ENCODE results near the gene ANKS6.

The ANKS6 gene

DNA sequence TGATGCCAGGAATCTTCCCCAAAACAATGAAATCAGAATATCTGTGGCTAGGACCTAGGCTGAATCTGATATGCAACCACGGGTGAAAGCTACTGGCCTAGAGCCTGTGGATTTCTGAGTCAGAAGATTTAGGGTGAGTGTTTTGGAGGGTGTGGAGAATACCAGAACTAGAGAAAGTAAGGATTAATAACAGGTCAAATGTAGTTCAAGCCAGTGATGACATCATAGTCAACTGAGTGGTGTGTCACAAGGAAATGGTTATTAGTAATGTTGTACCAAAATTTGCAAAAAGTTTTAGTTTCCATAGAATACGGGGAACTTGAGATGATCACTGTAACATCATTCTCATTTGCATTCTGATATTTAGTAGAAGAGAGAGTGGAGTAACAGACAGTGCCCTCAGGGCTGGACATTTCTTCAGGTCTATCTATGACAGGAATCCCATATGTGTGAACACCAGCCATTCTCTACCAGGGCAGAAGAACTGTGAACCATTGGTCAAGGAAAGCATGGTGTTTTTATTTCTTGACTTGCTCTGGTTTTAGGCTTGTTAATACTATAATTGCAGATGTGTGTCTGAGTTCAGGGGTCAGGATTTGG is 14.8 kb upstream of the ANKS6 start:
- DNase-seq: peak; percentile 83

DNA sequence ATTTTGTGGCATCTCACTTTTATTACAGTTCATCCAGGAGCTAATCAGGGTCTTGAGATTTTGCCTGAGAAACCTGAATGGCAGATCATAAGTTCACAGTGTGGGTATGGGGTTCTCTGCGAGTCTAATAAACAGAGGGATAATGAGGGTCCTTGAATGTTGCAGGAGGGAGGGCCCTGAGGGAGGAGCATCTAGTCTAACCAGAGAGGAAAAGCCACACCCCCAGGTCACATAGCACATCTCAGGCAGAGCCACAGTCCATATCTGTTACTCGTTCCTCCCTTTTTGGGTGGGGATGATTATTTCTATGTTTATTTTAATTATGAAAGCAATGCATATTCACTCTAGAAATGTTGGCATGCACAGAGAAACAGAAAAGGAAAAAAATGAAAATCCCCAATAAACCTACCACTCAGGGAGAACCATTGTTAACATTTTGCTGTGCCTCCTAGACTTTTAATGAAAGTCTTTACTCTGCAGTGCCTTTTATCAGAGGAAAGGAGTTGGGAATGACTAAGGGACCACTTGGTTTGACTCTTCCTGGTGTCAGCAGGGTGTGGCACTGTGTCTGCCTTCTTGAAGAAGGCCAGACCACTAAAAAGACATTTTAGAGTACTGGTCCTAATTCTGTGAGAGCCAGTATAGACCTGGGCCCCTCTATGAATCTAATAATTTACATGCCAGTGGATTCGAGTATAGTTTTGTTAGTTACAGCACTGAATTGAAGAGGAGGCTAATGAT is 13.9 kb upstream of the ANKS6 start:
- DNase-seq: no peak

DNA sequence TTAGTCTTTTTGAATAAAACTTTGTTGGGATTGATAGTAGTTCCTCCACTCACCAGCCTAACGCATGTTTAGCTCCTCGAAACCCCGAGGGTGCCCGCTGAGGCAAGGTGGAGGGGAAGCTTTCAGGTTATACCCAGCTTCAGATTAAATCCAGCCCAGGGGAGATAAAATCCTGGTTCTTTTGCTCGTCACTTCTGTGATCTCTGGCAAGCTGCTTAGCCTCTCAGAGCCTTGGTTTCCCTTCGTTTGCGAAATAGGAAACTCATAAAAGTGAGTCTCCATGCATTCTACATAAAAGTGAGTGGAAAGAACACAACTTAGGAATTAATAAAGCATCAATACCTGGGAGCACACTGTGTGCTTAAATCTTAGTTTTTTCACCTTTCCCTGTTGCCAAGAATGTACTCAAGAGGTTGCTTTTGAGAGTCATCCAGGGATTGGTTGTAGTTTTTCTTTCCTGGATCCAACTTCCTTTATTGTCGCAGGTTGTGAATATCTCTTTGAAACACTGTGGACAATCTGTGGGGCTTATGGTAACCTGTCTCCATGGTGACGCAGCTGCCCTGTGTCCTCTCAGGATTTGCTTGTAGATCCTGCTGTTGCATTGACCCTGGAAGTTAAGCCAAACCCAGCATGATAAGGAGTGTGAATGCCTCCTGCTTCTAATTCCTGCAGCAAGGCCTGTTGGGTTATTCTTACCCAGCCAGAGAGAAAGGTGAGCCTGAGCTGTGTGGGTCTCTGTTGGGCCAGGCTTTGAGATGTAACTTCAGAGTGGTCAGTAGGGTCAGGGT is 13.2 kb upstream of the ANKS6 start:
- DNase-seq: no peak

DNA sequence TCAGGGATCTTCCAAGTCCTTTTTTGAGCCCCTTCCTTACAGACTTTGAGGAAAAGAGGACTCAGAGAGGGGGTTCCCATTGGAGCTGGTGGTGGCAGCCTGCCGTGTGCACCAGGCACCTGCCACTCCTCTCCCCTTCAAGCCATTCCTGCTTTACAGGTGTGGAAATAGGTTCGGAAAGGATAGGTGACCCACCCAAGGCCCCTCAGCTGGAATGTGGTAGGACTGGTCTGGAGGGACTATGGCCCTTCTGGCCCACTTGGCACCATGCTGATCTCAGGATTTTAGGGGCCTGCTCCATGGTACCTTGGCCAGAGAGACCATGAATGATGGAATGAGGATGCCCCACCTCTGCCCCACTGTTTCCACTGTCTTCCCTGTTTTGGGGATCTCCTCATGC is 12.5 kb upstream of the ANKS6 start:
- DNase-seq: no peak

DNA sequence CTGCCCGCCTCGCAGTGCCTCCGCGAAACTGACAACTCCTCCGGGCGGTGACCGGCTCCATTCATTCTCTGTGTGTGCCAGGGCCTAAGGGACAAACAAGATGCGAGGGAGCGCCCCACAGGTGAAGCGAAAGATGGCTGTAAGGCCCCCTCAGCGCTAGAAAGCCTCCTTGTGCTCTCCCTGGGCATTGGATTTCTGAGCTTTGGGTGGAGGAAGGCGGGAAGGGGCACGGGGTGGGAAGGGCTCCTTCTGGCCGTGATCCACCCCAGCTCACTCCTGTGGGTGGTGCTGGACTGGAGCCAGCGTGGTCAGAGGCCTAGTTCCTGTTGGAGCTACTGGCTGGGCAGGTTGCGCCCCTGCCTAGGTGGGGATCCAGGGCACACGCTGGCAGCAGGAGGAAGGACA is 12.1 kb upstream of the ANKS6 start:
- no peak for DNase-seq

DNA sequence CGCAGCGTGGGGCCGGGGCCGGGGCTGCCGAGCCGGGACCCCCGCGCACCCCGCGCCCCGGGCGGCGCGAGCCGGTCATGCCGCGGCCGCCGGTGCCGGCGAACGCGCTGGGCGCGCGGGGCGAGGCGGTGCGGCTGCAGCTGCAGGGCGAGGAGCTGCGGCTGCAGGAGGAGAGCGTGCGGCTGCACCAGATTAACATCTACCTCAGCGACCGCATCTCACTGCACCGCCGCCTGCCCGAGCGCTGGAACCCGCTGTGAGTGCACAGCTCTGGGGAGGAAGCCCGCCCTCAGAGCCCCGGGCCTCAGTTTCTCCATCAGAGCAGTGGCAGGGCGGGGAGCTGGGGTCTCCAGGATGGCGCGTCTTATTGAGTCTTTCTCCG is 11.4 kb upstream of the ANKS6 start:
- DNase-seq: no peak

DNA sequence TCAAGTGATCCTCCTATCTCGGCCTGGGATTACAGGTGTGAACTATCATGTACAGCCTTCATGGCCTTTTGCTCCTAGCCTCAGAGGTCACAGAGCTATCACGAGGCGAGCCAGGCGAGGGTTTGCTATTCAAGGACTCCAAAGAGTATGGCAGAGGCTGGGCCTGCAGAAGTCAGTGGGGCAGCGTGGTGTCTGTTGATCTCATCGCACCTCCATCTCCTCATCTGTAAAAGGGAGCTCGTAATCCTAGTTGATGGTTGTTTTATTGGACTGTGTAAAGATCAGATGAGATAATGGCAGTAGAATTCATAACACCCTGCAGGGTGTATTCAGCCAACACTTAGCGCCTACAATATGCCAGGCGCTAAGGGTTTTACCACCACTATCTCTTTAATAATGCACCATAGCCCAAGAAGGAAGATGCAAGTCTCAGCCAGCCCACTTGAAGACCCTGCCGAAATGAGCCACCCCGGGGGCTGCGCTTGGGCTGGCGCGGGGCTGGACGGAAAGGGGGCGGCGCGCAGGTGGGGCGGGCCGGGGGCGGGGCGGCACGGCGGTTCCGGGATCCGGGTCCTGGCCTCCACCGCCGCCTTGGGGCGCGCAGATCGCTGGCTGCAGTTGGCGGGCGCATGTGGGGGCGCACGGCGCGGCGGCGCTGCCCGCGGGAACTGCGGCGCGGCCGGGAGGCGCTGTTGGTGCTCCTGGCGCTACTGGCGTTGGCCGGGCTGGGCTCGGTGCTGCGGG is 10.9 kb upstream of the ANKS6 start, which contains the start of gene GALNT12:
Gene GALNT12, plus strand, starts transcription at position 601 of the 744 bp plus-strand sequence. Its CDS starts 29 bp downstream, at position 630.
- DNase-seq: no peak

DNA sequence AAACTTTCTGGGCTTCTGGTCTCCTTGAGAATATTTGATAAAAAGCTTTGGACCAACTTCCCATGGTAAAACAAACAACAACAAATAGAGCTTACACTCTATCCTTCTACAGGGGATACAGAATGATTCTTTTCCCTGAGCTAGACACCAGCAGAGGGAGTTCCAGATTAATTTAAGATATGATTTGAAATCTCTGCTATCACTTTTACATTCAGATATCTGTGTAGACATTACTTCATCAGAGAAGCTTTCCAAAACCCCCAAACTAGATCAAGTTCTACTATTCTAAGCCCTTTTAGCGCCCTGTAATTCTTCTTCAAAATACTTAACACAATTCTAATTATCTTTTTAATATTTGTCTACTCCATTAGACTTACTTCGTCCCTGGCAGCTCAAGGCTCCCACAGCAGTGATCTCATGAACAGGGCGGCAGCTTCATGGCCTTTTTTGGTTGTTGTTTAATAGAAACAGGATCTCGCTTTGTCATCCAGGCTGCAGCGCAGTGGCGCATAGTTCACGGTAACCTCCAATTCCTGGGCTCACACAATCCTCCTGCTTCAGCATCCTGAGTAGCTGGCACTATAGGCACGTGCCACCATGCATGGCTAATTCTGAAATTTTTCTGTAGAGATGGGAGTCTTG is 10.2 kb upstream of the ANKS6 start:
- DNase-seq: no peak

DNA sequence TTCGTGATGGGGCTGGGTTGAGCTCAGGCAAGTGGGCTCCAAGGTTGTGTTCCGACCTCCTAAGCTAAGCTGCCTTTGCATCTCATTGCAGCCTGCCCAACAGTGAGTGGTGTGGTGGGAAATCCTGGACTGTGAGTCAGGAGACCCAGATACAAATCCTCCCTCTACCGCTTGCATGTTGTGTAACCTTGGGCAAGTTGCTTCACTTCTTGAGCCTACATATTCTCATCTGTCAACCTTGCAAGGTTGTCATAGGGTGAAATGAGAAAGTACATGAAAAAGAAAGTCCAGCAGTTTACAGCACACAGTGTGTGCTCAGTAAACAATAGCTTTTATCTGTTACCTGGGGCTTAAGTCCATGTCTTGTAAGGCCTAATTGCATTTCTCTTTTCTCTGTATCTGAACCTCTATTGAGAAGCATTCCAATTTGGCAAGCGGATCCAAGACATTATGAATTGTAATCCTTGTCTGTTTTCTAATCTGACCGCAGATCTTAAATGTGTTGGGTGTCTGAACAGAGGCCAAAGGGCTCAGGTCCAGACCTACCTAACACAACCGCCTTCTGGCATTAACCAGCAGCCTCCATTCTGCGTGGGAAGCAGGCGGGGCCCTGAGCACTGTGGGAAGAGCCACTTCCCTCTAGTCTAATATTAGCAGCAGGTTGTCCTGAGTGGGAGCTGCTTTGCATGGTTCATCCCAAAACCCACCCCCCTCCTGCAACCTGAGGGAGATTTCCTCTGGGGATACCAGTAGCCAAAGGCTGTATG is 9.3 kb upstream of the ANKS6 start:
- peak; percentile 46 for DNase-seq

DNA sequence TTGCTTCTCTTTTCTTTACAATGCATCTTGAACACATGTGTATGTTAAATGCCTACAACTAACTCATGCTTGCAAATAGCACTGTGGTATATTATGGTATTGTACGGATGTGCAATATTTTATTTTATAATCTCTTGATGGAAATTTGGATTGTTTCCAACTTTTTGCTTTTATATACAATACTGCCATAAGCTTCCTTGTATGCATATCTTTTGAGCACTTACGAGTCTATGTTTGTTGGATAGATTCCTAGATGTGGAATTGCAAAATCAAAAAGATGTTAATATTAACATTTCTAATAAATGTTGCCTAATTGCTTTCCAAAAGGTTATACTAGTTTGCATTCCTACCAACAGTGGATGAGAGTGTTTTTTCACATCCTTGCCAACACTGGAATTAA is 7.7 kb upstream of the ANKS6 start:
- DNase-seq: no peak

DNA sequence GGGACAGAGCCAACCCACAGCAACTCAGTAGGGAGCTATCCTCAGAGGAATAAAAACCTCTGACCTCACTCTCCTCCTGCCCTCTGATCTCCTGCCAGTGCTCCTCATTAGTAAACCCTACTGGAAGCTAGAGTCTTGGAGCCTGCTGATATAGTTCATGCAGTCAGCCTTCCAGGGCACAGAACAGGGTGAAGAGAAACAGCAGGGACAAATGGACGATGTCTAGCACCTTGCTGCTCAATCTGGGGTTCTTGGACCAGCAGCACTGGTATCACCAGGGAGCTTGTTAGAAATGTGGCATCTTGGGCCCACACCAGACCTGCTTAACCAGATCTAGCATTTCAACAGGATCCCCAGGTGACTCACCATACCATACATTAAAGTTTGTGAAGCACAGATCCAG is 5.6 kb upstream of the ANKS6 start:
- DNase-seq: no peak

DNA sequence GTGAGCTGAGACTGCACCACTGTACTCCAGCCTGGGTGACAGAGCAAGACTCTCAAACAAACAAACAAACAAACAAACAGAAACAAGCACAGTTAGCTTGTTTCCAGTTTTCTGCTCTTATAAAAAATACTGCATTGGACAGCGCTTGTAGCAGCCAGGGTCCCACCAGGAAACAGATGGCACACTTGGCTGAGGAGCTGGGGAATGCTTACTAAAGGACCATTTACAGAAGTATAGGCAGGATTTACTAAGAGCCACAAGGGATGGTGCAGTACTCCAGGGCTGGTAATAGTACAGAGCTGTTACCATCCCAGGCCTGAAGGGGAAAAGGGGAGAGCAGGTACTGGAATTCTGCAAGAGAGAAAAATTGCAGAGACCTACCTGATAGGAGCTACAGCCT is 5.2 kb upstream of the ANKS6 start:
- DNase-seq: no peak

DNA sequence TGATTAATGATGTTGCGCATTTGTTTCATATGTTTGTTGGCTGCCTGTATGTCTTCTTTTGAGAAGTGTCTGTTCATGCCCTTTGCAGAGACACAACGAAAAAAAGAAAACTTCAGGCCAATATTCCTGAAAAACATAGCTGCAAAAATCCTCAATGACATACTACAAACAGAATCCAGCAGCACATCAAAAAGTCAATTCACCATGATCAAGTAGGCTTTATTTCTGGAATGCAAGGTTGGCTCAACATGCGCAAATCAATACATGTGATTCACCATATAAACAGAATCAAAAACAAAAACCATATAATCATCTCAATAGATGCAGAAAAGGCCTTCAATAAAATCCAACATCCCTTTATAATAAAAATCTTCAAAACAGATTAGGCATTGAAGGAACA is 1.9 kb upstream of the ANKS6 start:
- DNase-seq: no peak

DNA sequence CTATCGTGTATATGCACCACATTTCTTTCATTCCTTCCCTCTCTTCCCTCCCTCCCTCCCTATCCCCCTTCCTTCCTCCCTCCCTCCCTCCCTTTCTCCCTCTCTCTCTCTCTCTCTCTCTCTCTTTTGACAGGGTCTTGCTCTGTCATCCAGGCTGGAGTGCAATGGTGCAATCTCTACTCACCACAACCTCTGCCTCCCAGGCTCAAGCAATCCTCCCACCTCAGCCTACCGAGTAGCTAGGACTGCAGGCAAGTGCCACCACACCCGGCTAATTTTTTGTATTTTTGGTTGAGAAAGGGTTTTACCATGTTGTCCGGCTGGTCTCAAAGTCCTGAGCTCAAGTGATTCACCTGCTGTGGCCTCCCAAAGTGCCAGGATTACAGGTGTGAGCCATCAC is 1.1 kb upstream of the ANKS6 start:
- DNase-seq: no peak

DNA sequence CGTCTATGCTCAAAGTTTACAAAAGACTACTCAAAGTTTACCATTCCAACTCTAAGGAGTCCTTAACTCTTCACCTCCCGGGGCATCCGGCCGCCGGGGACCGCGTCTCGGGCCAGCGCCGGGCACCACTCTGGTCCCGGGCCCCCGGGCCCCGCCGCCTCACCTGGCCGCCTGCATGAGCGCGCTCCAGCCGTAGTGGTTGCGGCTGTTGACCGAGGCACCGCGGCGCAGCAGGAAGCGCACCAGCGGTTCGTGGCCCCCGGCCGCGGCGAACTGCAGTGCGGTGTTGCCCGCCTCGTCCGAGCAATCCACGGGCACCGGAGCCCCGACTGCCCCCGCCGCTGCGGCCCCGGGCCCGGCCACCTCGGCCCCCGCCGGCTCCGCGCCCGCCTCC is 388 bp downstream of the ANKS6 start:
- DNase-seq: no peak

DNA sequence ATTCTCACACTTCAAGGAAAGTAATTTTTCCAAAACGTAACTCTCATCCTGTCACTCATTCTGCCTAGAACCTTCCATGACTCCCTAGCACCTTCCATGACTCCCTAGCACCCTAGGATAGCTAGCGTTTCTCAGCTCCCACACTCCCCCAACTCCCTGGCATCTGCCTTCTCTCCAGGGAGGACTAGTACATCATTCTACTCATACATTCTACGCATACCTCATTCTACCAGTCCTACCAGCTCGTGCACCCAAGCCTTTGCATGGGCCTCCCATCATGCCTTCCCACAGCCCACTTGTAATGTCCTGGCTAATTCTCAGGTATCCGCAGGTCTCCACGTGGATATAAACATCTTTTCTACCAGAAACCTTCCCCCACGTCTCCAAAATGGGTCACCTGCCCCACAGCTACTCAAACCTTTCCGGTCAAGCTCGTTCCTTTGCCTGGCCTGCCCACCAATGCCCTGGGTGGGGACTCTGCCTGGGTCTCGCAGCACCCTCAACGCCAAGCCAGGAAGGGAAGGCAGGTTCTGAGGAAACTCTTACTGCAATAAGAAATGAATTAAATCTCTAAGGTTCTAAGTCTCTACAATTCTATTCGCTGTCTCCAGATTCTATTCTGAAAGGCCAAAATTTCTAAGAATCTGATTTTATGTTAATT is 930 bp downstream of the ANKS6 start:
- DNase-seq: no peak

DNA sequence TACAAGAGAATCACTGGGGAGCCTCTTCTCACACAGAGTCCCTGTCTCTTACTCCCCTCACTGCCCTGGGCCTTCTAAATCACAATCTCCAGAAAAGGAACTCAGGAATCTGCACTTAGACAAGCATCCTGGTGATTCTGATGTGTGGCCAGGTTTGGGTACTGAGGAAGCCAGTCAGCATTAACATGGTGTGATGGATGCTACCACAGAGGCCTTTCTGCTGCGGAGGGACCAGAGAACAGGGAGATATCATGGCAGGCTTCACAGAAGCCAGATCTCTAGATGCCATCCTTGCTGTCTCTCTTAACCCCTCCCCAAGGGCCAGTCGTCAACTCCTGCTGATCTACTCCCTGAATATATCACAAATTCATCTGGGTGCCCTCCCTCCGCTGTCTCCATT is 1.6 kb downstream of the ANKS6 start:
- no peak for DNase-seq

DNA sequence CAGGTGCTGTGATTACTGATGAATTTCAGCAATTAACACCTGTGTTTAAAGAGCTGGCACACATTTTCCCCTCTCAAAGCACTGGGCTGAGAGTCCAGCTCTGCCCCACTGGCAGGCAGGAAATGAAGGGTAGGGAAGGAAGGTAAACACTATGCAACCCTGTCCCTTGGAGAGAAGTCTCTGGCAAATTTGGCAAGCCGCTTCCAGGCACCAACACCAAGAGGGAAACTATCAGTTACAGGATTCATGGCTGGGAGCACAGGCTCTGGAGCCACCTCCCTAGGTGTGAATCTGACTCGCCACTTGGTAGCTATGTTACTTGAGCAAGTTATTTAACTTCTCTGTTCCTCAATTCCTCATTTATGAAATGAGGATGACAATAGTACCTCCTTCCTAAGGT is 3.3 kb downstream of the ANKS6 start:
- DNase-seq: no peak

DNA sequence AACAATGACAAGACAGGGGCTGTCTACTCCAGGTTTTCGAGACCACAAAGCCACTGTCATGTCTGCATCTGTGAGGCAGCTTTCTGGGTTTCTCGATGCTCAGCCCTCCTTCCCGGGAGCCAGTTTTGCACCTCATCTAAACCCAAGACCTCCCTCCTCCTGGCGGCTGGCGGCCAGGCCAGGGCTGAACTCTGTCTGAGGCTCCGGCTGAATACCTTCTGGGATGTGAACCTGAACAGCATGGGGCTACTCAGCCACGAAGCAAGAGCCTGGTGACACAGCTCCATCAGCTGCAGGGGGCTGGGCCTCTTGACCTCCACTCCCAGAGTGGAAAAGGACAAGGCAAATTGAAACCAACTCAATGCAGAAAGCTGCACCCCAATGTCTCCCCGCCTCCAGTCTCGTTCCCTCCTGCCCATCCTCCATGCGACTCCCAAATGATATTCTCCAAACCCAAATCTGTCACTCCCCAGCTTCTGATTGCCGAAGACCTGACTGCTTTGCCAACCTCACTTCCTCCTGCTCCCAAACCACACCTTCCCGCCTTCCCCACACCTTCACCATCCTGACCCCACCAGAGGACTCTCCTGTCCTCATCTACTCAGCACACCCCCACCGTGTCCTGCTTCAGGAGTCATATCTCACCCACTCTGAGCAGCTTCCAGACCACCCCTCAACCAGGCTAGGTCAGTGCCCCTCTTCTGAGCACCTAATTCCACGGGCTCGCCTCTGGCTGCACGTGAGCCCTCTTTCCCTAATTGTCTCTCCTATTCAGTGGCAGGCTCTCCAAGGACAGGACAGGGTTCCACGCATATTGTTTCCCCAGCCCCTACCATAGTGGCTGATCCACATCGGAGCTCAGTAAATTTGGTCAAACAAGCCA is 4.5 kb downstream of the ANKS6 start:
- DNase-seq: no peak

DNA sequence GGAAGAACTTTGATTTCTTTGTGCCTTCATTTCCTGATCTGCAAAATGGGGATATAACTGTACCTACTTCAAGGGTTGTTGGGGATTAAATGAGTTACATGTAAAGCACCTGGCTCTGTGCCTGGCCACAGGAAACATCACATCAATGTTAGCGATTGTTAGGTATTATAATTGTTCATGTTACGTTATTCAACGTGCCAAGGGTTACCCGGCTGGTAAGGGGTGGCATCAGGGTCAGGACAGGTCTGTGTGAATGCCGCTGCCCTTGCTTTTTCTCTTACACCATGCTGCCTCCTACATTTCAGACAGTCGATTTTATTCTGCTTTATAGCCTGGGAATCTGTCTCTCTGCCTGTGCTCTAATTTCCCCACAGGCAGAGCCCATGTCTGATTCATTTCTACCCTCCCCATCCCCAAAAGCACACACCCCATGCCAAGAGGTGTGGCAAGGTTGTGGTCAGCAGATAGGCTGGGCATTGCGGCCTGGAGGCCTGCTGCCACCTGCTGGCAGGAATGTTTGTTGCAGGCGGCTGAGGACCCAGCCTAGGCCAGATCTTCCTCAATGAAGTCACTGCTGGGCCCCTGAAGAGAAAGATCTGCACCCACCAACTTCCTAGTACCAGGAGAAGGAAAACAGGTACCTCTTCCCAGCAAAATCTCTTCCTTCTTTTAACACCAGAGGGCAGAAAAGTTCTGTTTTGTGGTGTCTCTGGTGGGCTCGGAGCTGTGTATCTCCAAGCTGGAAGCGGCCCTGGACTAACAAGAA is 5.3 kb downstream of the ANKS6 start:
- peak; percentile 94 for DNase-seq
